NK-92 (cell line): ENCODE measurements around the gene POU2F3.

ENCODE experiments used
- DNase-seq: peaks from one replicate; lab custom pipeline; 2025; ENCODE audit not compliant: unreplicated experiment; lab: John Stamatoyannopoulos, UW

The POU2F3 gene

DNA sequence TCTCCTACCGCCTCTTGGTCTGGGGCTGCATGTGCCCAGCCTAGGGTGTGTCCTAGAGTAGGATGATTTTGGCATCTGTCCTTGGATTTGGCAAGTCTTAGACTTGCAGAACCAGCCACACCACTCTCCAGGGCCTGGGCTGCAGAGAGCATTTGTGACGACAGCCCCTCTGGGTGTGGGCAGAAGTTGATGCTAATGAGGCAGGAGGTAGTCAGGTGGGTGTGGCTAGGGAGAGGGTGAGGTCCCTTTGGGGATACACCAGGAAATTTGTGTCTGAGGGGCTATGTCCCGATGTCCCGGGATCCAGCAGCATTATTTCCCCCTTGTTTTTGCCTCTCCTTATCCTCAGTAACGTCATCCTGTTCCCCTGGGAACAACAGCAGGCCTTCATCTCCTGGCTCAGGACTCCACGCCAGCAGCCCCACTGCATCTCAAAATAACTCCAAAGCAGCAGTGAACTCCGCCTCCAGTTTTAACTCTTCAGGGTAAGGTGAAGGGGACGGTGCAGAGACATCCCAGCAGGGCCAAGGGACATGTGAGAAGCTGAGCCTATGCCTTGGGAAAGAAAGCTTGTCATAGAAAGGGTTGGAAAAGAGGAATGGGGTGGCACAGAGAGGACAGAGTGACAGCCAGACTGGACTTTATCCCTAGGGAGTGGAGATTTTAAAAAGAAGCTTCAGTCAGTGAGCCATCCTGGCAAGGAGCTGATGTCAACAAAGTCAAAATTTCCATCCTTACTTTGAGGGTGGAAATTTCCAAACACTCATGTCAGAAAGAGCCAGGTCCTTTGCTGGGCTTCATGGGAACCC is 77.1 kb downstream of the POU2F3 start:
- no peak for DNase-seq

- DNase-seq = no peak
Observed at GRCh38 chr11:120317689-120318480, 77.9 kb downstream of the POU2F3 start.

- no peak for DNase-seq
Observed at GRCh38 chr11:120318906-120319305, 79.0 kb downstream of the POU2F3 start.

- DNase-seq = no peak
Observed at GRCh38 chr11:120324932-120325810, 85.2 kb downstream of the POU2F3 start, which contains the start of gene TLCD5. TLCD5 (plus strand) TSS chr11:120325299; CDS start chr11:120327442, 2,143 bp downstream.

- DNase-seq = no peak
Observed at GRCh38 chr11:120326228-120326627, 86.3 kb downstream of the POU2F3 start.

GRCh38 chr11:120326845-120327281 is 86.9 kb downstream of the POU2F3 start:
- no peak for DNase-seq

DNA sequence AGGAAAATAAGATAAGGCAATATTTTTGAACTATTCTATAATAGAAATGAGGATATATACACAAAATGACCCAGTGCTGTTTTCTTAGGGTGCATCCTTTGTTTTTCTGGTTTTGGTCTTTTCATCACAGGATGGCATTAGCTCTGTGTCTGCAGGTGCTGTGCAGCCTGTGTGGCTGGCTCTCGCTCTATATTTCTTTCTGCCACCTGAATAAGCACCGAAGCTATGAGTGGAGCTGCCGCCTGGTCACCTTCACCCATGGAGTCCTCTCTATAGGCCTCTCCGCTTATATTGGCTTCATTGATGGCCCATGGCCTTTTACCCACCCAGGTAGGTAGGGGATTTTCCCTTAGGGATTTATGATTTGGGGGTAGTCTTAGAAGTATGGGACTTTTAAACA is 87.4 kb downstream of the POU2F3 start:
- DNase-seq = no peak

- no peak for DNase-seq
Observed at GRCh38 chr11:120329556-120329955, 89.6 kb downstream of the POU2F3 start.

DNA sequence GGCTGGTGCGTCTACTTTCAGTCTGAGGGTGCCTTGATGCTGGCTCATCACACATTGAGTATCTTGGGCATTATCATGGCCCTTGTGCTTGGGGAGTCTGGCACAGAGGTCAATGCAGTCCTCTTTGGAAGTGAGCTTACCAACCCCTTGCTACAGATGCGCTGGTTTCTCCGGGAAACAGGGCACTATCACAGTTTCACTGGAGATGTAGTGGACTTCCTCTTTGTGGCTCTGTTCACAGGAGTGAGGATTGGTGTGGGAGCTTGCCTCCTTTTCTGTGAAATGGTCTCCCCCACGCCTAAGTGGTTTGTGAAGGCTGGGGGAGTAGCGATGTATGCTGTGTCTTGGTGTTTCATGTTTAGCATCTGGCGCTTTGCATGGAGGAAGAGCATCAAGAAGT is 90.1 kb downstream of the POU2F3 start:
- DNase-seq = no peak

GRCh38 chr11:120331301-120331996 is 91.5 kb downstream of the POU2F3 start:
- DNase-seq = no peak

- DNase-seq = no peak
Observed at GRCh38 chr11:120332822-120333716, 93.1 kb downstream of the POU2F3 start.

DNA sequence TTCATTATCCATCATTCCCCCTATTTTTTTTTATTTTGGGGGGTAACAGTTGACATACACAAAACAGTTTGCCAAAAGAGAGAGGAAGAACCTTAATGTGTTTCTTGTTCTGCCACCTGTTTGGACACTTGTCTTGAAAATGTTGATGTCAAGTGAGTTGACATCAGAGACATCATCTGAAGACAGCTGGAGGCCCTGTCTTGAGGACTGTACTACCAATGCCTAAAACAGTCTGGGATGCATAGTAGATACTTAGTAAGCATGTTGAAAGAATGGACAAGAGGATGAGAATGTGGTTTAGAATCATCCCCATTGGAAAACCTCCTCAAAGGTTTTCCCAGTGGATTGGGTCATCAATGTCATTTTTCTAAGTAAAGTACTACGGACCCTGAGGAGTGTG is 93.9 kb downstream of the POU2F3 start:
- DNase-seq = no peak

DNA sequence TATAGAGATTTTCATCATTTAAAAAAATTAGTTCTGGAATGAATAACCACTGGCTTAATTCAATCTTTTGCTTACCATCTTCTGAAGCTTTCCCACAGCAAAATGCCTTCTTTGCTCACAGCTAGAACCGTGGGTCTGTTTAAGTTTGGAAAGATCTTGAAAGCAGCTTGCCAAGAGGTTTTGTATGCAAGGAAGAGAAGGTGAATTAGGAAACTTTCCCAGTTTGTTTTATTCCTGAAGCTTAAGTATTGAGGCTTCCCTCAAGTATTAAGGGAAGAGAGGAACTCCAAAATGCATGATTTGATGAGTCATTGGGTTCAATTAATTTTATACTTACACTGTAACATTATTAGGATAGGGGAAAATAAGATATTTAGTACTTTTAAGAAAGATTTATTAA is 94.4 kb downstream of the POU2F3 start:
- no peak for DNase-seq

DNA sequence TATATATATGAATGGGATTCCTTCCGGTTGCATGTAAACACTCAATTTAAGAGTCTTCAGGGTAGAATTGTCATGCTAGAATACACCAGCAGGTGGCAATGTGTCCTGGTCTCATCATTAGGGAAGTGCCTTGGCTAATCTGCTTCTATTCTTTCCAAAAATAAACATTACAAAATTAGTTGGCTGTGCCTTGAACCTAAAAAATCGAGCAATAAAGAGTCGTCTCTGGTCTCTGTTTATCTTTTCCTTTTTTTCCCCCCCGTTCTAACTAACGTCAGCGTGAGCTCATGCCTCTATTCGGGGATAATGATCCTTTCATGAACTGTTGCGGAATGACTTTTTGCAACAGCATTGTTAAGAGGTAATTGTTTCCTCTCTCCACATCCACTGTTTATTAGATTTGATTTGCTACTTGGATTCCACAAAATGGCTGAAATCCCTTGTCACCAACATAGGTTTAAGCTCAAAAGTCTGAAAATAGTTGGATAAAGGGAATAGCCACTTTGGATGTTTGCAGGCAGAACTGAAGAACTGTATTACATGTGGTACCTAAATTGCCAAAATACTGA is 95.0 kb downstream of the POU2F3 start:
- DNase-seq = no peak

DNA sequence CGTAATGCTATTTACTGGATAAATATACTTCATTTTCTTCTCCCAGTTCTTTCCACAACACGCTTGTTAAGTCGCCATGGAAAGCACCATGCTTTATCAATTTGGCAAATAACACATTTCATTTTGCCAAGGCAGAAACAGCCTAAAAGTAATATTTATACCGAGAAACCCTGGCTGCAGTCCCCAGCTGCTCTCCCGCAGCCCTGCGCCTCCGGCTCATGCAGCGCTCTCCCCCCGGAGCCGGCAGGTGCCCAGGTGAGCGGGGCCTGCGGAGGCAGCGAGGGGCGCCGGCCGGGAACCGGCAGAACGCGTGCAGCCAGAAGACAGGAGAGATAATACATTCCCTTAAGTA is 95.6 kb downstream of the POU2F3 start:
- DNase-seq = no peak

DNA sequence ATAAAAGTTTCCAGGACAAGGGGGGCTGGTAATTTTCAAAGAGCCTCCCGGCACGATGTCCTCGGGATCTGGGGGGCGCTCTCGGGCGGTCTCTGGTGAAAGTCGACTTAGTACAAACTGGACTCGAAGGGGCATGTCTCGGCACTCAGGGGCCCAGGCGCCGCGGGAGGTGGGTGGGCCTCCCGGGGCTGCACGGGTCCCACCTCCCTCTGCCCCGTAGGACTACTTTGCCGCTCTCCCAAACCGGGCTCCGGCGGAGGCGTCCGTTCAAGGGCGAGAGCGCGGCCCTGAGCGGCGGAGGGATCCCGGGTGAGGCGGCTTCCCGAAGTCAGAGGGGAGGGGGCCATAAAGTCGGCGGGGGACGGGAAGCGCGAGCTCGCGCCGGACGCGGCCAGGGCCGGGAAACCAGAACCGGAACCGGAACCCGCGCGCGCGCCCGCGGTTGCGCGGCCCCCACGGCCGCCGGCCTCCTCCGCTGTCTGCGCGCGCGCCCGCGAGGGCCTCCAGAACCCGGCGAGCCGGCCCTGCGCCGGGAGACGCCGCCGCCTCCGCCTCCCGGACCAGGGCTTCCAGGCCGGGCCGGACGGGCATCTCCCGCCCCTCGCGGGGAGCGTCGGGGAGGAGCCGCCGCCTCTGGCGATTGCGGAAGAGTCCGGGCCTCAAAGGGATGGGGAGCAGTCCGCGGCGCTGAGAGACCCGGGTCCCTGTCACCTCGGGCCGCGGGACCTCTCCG is 96.1 kb downstream of the POU2F3 start, which contains the start of gene ARHGEF12:
TSS of gene ARHGEF12 (plus strand) at position 506 of the 733 bp plus-strand sequence. CDS start 831 bp downstream, outside the sequence.
- DNase-seq = no peak

DNA sequence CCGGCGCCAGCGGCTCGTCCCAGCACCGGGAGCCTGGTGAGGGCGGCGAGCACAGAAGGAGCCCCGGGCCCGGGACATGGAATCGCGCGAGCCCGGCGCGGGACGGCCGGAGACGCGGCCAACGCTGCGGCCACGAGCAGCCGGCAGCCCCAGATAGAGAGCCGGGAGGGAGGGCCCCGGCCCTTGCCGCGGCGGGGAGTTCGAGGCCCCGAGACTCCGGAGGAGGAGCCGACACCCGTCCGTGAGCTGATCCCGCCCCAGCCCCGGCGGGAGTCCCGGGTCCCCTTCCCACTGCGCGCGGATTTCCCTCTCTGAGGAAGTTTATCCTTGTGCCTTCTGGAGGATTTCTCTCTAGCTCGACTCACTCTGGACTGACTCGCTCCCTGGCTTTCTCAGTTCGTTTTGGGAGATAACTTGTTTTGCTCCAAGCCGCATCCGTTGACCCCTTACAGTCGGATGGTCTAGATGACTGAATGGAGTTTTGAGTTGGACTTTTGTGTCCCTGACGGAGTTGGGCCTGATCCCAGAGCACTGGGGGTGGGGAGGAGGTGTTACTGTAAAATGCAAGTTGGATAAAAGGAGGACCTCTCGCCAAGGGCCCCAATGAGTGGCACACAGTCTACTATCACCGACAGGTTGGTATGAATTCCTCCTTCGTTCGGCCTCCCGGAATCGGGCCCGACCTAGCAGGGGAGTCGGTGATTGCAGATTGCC is 96.9 kb downstream of the POU2F3 start:
- no peak for DNase-seq
